GM08714 (cell line): Measurements from ENCODE around the gene SEC61A1.

ENCODE experiments used
- H3K4me3 ChIP-seq: fragments of 200-500 bp; sonication (Bioruptor generic); 2 replicates; pipeline ENCODE4 v1.5.1; 2014; ENCODE audit warnings: mild to moderate bottlenecking, low read length, inconsistent platforms
- ZNF274 ChIP-seq: IDR thresholded peaks from 2 replicates; pipeline ENCODE4 v1.6.1; 2012; ENCODE audit warnings: mild to moderate bottlenecking, low read depth, low read length

SEC61A1 gene

DNA sequence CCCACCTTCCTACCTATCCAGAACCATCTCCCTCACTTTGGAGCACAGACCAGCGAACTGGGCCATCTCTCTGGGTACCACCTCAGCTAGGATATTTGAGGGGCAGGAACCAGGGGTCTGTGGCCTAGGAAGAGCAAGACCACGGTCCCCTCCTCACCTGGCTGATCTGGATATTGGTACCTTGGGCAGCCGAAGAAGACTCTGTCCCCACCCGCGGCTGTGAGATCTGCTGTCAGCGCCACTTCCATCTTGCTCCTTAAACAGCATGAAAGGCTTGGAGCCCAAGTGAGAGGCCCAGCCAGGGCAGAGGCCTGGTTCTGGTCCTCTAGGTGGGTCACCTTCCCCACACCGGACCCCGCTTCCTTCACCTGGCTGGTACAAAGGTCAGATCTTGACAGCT lies 26.6 kb downstream of the SEC61A1 start:
- no peak overlapping the region for H3K4me3 ChIP-seq
- TF ChIP-seq ZNF274 = no peak

DNA sequence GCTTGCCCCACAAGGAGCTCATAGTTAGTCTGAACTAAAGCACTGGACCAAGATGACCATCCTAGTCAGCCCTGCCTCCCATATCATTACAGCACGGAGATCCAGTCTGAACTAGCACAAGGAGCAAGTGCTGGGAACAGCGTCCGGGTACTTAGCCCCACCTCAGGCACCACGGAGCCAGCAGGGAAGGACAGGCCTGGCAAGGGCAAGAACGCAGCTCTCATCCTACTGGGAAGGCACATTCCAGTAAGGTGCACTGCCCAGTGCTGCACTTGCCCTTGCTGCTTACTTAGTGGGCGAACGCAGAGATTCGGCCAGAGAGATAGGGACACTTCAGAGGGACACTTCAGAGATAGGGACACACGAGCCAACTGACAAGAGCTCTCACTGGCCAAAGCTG lies 27.6 kb downstream of the SEC61A1 start:
- no peak for TF ChIP-seq ZNF274
- H3K4me3 ChIP-seq = no peak overlapping the region

DNA sequence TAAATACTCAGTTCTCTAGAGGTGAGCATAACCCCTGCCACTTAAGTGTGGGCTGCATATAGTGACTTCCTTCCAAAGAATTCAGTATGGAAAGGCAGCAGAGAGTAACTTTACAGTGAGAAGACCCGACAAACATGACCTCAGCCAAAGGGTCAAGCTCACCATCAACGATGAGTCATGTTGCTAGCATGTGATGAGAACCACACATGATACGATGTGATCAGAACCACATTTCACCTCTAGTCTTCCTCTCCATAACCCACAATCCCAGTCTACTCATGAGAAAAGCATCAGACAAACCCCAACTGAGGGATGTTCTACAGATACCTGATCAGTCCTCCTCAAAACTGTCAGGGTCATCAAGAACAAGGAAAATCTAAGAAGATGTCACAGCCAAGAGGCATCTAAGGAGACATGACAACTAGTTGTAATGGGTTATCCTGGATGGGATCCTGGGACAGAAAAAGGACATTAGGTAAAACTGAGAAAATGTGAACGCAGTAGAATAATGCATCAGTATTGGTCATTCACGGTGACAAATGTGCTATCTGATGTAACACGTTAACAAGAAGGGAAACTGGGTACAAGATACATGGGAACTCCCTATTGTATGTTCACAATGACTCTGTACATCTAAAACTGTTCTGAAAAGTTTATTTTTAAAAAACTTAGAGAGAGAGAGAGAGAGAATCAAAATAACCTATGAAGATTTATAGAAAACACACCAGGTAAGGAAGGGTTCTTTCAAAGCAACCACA lies 28.3 kb downstream of the SEC61A1 start:
- TF ChIP-seq ZNF274 = no peak
- H3K4me3 ChIP-seq = no peak overlapping the region

DNA sequence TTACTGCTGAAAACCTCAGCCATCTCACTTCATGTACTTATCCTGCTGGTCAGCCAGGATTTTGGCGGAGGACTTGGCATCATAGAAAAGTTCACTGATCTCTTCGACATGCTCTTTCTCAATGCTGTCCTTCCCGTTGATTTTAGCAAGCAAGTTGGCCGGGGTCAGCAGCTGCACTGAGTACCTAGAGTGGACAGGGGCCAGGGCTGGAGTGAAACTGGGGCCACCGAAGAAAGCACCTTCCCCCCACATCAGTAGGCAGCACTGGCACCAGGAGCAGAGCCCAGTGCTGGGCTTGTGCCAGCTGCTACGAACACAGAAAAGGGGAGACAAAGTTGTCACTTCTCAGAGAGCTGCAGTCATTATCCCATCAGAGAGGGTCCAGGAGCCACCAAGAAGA lies 29.0 kb downstream of the SEC61A1 start:
- no peak overlapping the region for H3K4me3 ChIP-seq
- no peak for TF ChIP-seq ZNF274

DNA sequence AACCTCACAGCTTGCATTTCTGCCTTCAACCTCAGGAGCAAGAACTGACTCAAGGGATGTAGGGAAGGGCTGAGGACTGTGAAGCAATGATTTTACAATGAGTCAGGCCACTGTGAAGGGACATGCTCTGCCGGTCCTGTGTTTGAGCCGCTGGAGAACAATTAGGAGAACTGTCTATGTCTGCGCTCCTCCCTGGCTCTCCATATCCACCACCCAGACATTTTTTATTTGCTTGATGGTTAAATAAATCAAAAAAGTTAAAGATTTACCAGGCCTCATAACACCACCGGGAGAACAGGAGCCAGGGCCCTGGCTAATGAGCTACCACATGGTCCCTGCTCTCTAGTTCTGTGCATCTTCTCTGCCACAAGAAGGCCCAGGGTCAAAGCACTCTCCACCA lies 29.6 kb downstream of the SEC61A1 start:
- H3K4me3 ChIP-seq = no peak overlapping the region
- no peak for TF ChIP-seq ZNF274

DNA sequence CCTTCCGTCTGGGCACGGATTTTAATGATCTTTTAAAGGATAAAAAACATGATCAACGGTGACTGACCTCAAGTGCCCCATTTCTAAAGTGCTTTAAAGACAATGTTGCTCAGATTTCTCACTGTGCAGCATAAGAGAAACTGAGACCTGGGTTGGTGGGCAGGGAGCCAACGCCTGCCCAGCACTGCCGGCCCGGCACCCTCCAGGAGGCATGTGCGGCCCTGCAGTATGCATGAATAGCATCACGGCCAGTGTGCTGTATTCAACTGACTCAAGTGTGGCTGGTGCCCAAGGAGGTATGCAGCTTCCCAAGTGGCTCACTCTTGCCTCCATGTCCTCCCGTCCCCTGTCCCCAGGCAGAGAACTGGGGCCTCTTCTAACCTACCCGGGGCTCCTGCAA lies 30.3 kb downstream of the SEC61A1 start:
- no peak for TF ChIP-seq ZNF274
- H3K4me3 ChIP-seq = no peak overlapping the region

DNA sequence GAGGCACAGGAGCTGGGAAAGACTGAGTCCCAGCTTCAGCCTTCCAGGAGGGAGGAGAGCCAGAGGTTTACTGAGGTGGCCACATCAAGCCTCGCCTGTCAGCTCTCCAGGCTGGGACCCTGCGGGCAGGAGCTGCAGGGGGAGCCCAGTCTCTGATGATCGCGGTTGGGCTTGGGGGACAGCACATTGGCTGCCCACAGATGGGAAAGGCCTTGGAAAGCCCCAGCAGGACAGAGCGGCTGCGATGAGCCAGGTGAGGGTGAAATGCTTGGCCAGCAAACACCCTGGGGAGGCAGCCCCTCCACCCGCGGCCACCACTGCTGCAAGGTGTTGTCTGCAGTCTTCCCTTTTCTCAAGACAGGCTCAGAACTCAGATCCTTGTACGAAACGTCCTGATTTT lies 31.2 kb downstream of the SEC61A1 start:
- TF ChIP-seq ZNF274 = no peak
- no peak overlapping the region for H3K4me3 ChIP-seq

DNA sequence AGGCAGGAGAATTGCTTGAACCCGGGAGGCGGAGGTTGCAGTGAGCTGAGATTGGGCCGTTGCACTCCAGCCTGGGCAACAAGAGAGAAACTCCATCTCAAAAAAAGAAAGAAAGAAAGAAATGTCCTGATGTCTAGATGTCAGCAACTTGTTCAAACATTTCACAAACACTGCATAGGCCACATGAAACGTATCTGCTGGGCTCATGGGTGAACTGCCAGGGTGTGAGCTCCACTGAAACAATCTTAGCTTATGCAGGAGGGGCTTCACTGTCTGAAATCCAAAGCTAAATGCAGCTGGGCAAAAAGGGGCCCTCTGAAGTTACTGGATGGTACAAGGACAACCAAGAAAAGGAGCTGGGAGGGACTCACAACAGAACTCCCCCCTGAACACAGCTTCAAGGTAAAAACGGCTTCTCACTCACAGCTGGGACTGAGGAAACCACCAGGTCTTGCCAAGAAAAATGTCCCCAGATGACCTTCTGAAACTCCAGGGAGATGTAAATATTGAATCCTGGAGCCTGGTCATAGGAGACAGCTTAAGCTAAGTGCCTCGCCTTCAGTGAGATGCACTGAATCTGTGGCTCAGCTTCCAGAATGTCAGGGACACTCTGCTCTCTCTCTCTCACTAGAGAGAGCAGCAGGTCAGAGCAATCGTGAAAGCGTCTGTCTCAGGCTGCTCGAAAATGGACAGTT lies 31.9 kb downstream of the SEC61A1 start:
- no peak for TF ChIP-seq ZNF274

DNA sequence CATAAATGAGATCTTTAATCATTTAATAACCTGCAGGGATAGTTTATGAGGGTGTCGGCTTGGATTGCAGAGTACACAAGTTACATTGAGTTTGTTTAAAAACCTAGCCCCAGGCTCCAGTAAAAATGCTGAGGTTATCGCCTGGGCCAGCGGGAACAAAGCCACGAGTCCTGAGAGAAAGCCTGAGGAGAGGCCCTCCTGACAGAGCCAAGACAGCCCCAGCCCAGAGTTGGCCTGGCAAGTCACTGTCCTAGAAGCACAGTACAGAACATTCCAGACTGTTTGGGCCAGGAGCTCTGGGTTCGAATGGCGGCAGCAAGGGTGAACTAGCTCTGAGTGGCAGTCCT lies 32.4 kb downstream of the SEC61A1 start:
- TF ChIP-seq ZNF274 = no peak
- no peak overlapping the region for H3K4me3 ChIP-seq

More for the DNA sequence above, 31.9 kb downstream of the SEC61A1 start:
- H3K4me3 ChIP-seq = no peak overlapping the region

DNA sequence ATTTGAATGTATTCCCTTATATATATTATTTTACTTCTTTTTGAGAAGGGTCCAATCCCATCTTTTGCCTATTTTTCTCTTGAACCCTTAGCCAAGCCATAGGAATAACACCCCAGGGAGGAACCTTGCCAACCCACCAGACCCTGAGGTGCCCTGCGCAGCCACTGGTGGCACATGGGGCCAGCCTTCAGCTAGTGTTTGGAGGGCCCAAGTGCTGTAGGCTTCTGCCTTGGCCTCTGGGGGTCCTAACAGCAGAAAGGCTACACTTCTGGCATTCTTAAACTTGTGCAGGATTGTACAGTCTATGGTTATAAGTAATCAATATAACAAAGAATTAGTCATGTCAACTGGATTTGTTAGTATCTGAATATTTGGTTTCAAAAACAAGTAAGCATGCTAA lies 36.9 kb downstream of the SEC61A1 start:
- TF ChIP-seq ZNF274 = no peak
- H3K4me3 ChIP-seq = no peak overlapping the region

DNA sequence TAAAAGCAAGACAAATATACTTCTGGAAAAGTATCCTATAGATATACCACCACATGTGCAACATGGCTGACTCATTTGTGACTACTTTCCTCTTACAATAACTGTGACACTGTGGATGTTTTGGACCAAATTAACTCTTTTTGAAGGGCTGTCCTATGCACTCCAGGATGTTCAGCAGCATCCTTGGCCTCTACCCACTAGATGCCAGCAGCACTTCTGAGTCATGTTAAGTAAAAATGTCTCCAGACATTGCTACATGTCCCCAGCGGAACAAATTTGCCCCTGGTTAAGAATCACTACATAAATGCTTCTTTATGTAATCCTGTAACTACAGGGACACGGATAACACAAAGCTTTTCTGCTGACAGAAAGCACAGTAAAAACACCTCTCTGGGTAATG lies 39.3 kb downstream of the SEC61A1 start:
- no peak for TF ChIP-seq ZNF274
- H3K4me3 ChIP-seq = no peak overlapping the region

DNA sequence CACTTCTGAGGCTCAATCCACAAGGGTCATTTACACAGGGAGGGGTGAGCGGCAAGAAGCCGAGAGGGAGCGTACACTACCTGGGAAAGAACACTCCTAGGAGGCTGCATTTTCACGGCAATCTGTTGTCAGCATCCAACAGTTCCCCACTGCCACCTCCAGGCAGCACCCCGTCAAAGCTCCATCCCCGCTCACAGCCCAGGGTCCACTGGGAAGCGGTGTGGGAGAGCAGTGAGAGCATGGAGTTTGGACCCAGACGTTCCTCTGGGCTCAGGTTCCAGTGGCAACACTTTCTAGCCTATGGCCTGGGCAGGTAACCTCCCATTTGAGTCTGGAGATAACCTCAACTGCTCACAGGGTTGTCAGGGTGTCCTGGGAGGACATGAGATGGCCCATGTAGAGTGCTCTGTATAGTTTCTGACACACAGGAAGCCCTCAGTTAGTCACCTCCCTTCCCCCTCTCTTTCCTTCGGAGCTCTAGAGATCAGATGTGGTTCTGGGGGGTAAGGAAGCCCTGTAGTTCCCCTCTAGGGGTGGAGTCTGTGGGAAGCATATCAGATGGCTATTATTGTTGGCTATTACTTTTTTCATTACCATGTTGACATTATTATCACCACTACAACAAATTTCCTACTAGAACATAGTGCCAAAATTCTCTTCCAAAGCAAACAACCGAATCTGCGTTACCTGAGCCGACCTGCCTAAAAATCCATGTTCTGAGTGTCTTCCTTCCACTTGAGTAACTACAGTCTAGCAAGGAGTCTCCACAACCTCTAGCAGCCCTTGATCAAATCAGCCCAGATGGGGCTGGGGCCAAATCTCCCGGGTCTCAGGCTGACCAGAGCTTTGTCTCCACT lies 42.3 kb downstream of the SEC61A1 start:
- H3K4me3 ChIP-seq = no peak overlapping the region
- TF ChIP-seq ZNF274 = no peak

DNA sequence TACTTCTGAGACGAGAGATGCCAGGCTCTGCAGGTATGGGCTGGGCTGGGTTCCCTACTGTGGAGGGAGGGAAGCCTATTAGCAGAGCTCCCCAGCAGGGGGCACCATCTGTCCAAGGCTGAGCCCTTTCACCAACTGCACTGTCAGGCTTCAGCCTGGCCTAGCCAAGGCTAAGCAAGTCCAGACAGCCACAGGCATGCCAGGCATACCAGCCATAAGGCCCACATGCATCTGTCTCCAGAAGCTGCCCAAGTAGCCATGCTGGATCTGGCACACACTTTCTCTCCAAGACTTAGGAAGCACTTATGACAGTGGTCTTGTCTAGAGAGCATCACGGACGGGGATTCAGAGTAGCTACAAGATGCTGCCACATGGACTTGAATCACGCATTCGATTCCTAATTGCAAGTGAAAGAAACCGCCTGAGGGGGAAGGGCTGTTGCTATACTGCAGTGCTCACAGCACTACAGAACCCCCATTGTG lies 43.0 kb downstream of the SEC61A1 start:
- H3K4me3 ChIP-seq = no peak overlapping the region
- TF ChIP-seq ZNF274 = no peak

DNA sequence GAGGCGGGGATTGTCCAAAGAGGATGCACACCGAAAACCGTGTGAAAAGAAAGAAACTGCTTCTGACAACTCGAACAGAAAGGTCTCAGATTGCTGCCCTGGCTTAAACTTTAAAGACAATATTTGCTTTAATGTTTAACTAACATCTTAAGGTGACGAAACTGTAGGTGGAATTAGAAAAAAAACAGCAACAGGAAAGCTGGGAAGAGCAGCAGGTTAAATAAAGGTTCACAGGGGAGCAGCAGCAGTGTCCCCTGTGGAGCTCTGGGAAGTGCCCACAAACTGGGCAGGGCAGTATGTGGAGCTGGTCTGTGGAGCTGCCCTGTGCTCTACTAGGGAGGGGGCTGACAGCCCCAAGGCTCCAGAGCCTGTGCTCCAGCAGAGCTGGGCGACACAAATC lies 46.0 kb downstream of the SEC61A1 start:
- H3K4me3 ChIP-seq = no peak overlapping the region
- TF ChIP-seq ZNF274 = no peak
